Adipocyte (in vitro differentiated cells): ENCODE measurements around the gene ADIPOR1.
"Not testable (repeated sequence)": the region's sequence is repeated elsewhere in the genome, so short reads cannot be mapped to it uniquely, and the experiment has no call there.

Experiments used
- DNase-seq: peaks from one replicate; pipeline ENCODE4 v3.0.0-alpha.2; 2015; ENCODE audit warnings: low read depth
- H3K27me3 ChIP-seq: replicated peaks from 2 replicates; pipeline ENCODE4 v1.7.0; 2013; ENCODE audit warnings: mild to moderate bottlenecking, low read length, moderate library complexity; ENCODE audit not compliant: control insufficient read depth, insufficient read depth
- H3K36me3 ChIP-seq: 2 replicates; pipeline ENCODE4 v1.7.0; 2013; ENCODE audit warnings: low read length, mild to moderate bottlenecking, moderate library complexity; ENCODE audit not compliant: control insufficient read depth, insufficient read depth, severe bottlenecking
- H3K4me1 ChIP-seq: 2 replicates; pipeline ENCODE4 v1.7.0; 2013; ENCODE audit warnings: mild to moderate bottlenecking, low read length, moderate library complexity; ENCODE audit not compliant: control insufficient read depth, insufficient read depth
- H3K4me3 ChIP-seq: 2 replicates; pipeline ENCODE4 v1.7.0; 2013; ENCODE audit warnings: mild to moderate bottlenecking, low read length, moderate library complexity
- H3K9ac ChIP-seq: 2 replicates; pipeline ENCODE4 v1.7.0; 2013; ENCODE audit warnings: mild to moderate bottlenecking, low read length, moderate library complexity
- H3K9me3 ChIP-seq: 2 replicates; pipeline ENCODE4 v1.7.0; 2013; ENCODE audit warnings: mild to moderate bottlenecking, low read length, moderate library complexity; ENCODE audit not compliant: control insufficient read depth

ADIPOR1 gene

DNA sequence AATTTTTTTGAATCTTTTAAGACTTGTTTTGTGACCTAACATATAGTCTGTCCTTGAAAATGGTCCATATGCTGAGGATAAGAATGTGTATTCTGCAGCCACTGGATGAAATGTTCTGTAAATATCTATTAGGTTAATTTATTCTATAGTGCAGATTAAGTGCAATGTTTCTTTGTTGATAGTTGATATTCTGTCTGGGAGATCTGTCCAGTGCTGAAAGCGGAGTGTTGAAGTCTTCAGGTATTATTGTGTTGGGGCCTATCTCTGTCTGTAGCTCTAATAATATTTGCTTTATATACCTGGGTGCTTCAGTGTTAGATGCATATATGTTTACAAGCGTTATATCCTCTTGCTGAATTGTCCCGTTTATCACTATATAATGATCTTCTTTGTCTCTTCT, 23.4 kb downstream of the ADIPOR1 start:
- no peak for DNase-seq
- peaks cover 5% of the 10 kb centered on the region for H3K9me3 ChIP-seq
- H3K4me1 ChIP-seq, result no peaks in the 10 kb centered on the region
- peaks cover 7% of the 10 kb centered on the region for H3K36me3 ChIP-seq
- no peak overlapping the region for H3K9ac ChIP-seq
- no peaks in the 10 kb centered on the region for H3K27me3 ChIP-seq
- no peak overlapping the region for H3K4me3 ChIP-seq

DNA sequence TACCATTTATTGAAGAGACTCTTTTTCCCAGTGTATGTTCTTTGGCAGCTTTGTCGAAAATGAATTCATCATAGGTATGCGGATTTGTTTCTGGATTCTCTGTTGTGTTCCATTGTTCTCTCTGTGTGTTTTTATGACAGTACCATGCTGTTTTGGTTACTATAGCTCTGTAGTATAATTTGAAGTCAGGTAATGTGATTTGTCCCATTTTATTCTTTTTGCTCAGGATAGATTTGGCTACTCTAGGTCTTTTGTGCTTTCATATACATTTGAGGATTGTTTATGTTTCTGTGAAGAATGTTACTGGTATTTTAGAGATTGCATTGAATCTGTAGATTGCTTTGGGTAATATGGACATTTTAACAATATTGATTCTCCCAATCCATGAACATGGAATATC, 25.6 kb downstream of the ADIPOR1 start:
- H3K9ac ChIP-seq, result no peak overlapping the region
- H3K36me3 ChIP-seq, result no peaks in the 10 kb centered on the region
- no peak for DNase-seq
- H3K27me3 ChIP-seq, result no peaks in the 10 kb centered on the region
- H3K9me3 ChIP-seq, result peaks cover 5% of the 10 kb centered on the region
- H3K4me1 ChIP-seq, result no peaks in the 10 kb centered on the region
- no peak overlapping the region for H3K4me3 ChIP-seq

DNA sequence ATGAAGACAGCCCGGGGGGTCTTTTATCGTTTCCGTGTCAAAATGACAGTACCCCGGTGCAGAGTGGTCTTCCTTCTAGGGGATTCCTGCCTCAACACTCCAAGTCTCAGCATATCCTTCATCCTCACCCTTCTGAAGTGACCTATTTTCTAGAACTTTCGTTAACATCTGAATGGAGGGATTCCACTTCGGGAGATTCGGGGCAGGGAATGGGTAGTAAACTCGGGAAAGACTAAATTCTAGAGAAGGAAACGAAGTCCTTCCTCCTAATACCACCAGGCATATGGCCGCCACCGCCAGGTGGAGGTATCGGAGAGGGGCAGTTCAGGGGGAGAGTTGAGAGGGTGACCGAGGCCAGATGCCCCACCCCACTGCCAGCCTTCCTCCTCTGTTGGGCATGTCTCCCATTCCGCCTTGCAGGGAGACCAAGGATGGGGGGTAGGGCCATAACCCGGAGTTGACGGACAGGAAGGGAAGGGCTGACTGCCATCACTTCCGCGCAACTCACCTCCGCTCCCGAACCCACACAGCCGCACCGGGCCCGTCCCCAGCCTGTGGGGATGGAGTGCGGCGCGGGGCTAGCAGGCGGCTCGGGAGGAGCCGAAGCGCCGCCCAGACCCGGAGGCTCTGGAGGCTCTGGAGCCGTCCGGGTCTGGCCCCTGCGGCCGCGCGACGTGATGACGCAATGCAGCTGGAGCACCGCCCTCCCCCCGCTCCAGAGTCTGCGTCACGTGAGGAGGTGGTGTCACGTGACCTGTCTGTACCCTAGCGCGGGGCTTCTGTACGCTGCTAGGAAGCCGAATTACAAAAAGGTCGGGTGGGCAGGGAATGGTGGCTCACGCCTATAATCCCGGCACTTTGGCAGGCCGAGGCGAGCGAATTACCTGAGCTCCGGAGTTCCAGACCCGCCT, 31.3 kb downstream of the ADIPOR1 start, which contains the start of gene KLHL12:
Gene KLHL12, minus strand, starts transcription at position 654 of the 911 bp plus-strand sequence. CDS start 2,072 bp downstream, outside the sequence.
- H3K4me3 ChIP-seq, result peak within 1 kb of the TSS; percentile 100
- H3K36me3 ChIP-seq, result peaks cover 14% of the 10 kb centered on the region
- H3K4me1 ChIP-seq, result peaks cover 6% of the 10 kb centered on the region
- DNase-seq, result peak; percentile 99
- H3K9me3 ChIP-seq, result no peaks in the 10 kb centered on the region
- H3K9ac ChIP-seq, result peak within 1 kb of the TSS; percentile 97
- no peaks in the 10 kb centered on the region for H3K27me3 ChIP-seq

DNA sequence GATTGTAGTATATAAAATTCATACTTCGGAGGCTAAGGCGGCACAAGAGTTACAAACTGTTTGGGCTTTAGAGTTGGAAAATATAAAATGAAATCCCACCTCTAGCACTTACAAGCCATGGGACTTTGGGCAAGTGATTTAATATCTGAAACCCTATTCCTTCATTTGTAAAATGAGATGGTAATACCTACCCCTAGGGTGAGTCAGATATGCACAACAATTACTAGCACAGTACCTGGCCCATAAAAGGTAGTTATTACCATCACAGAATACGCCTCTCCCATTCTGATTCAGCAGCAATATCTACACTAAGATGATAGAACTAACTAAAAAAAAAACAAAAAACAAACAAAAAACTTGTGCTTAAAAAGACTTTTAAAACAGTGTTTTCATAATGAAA, 34.6 kb downstream of the ADIPOR1 start:
- no peak overlapping the region for H3K4me3 ChIP-seq
- no peak for DNase-seq
- no peak overlapping the region for H3K9ac ChIP-seq
- peaks cover 6% of the 10 kb centered on the region for H3K4me1 ChIP-seq
- H3K27me3 ChIP-seq, result no peaks in the 10 kb centered on the region
- H3K36me3 ChIP-seq, result peaks cover 27% of the 10 kb centered on the region
- H3K9me3 ChIP-seq, result no peaks in the 10 kb centered on the region

DNA sequence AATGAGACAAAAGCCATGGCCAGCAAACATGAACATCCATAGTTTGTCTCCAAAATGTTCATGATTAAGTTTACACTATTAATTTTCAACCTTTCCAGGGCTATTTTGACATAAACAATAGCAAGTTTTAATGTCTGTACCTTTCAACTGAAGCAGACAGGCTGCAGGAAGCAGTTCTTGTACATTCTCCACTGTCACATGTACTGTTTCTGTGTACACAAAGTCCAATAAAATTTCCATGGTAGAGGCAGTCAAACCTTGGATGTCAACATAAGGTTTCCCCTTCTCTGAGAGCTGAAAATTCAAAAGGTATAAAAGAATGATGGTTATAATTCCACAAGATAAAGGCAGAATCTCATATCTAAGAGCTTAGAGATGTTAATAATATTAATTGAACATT, 38.5 kb downstream of the ADIPOR1 start:
- peaks cover 62% of the 10 kb centered on the region for H3K36me3 ChIP-seq
- no peak for DNase-seq
- no peaks in the 10 kb centered on the region for H3K4me1 ChIP-seq
- H3K9me3 ChIP-seq, result no peaks in the 10 kb centered on the region
- H3K4me3 ChIP-seq, result no peak overlapping the region
- no peak overlapping the region for H3K9ac ChIP-seq
- no peaks in the 10 kb centered on the region for H3K27me3 ChIP-seq

DNA sequence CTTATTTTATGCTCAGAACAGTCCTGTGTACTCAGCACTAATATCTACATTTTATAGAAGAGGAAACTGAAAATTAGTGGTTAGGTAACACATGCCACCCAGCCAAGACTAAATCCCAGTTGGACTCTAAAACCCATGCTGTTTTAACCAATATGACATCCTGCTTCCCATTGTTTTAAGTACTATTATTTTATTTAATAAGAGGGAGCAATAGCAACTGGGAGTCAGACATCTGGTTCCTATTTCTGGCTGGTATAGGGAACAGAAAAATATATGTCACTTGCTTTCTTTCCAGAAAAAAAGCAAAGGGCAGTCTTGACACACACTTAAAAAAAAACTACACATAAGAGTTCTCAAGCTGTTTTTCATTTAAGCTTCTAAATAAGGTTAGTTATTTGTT, 43.0 kb downstream of the ADIPOR1 start:
- DNase-seq, result peak; percentile 4
- Histone ChIP-seq H3K9ac (no peak overlapping the region), H3K27me3 (no peaks in the 10 kb centered on the region), H3K4me3 (no peak overlapping the region), H3K4me1 (peaks cover 3% of the 10 kb centered on the region), H3K36me3 (peaks cover 84% of the 10 kb centered on the region), H3K9me3 (no peaks in the 10 kb centered on the region)

DNA sequence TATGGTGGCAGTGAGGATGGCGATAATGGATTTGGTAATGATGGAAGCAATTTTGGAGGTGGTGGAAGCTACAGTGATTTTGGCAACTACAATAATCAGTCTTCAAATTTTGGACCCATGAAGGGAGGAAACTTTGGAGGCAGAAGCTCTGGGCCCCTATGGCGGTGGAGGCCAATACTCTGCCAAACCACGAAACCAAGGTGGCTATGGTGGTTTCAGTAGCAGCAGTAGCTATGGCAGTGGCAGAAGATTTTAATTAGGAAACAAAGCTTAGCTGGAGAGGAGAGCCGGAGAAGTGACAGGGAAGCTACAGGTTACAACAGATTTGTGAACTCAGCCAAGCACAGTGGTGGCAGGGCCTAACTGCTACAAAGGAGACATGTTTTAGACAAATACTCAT, 45.6 kb downstream of the ADIPOR1 start:
- H3K9ac ChIP-seq, DNase-seq, H3K27me3 ChIP-seq, H3K4me1 ChIP-seq, H3K9me3 ChIP-seq, H3K4me3 ChIP-seq: not testable (repeated sequence)
- peaks cover 87% of the 10 kb centered on the region for H3K36me3 ChIP-seq

DNA sequence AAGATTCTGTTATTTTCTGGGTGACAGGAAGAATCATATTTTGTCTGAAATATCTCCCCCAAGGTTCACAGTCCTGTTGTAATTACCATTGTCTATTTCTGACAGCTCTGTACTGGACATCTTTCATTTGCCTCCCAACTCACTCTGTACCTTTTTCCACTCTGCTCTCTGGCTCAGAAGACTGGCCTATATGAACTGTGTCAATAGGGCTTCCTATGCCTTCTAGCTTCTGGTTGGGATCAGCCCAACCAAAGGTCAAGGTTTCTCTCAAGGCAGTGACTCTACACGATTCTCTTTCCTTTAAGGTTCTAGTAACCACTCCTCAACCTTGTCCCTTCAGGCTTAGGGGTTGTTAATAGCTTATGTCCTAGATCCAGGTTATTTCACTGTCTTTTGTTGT, 48.6 kb downstream of the ADIPOR1 start:
- Histone ChIP-seq H3K4me3 (no peak overlapping the region), H3K4me1 (peaks cover 3% of the 10 kb centered on the region), H3K9me3 (no peaks in the 10 kb centered on the region), H3K27me3 (no peaks in the 10 kb centered on the region), H3K36me3 (peaks cover 76% of the 10 kb centered on the region), H3K9ac (no peak overlapping the region)
- no peak for DNase-seq

DNA sequence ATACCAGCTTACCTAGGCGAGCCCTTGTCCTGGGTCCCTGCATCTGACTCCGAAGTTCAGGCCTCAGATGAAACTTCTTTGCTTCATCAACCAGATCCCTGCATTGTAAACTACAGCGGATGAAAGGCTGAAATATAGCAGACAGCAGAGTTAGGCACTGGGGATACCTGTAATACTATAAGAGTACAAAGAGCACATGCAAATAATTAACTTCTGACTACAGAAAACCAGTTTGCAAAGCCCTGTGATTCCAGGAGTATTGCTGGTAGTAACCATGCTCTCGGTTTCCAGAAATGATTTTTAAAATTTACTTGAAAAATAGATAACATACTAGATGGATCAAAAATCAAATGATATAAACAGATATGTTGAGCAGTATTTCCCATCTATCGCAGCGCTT, 49.1 kb downstream of the ADIPOR1 start:
- Histone ChIP-seq H3K27me3 (no peaks in the 10 kb centered on the region), H3K9ac (no peak overlapping the region), H3K9me3 (no peaks in the 10 kb centered on the region), H3K4me1 (peaks cover 3% of the 10 kb centered on the region), H3K36me3 (peaks cover 75% of the 10 kb centered on the region), H3K4me3 (no peak overlapping the region)
- no peak for DNase-seq

DNA sequence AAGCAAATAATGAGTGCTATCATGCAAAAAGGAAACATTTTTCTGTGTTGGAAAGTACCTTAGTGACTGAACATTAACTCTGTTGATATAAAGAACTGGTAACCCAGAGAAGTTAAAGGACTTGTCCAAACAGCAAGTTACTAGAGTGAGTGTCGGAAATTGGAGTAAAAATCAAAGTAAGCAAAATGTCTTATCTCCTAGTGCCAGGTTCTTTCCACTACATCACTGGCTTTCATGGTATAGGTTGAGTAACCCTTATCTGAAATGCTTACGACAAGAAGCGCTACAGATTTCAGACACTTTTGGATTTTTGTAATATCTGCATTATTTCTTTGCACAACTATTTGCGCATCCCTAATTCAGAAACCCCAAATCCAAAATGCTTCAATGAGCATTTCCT, 52.8 kb downstream of the ADIPOR1 start:
- H3K36me3 ChIP-seq, result peaks cover 61% of the 10 kb centered on the region
- H3K4me3 ChIP-seq, result no peak overlapping the region
- no peak for DNase-seq
- no peak overlapping the region for H3K9ac ChIP-seq
- no peaks in the 10 kb centered on the region for H3K9me3 ChIP-seq
- no peaks in the 10 kb centered on the region for H3K4me1 ChIP-seq
- no peaks in the 10 kb centered on the region for H3K27me3 ChIP-seq

DNA sequence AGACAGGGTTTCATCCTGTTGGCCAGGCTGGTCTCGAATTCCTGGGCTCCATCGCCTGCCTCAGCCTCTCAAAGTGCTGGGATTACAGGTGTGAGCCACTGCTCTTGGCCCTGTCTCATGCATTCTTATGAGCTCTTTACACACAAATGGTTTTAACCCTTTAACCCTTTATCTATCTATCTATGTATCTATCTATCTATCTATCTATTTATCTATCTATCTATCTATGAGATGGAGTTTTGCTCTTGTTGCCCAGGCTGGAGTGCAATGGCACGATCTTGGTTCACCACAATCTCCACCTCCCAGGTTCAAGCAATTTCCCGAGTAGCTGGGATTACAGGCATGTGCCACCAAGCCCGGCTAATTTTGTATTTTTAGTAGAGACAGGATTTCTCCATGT, 54.3 kb downstream of the ADIPOR1 start:
- H3K9ac ChIP-seq, DNase-seq, H3K27me3 ChIP-seq, H3K4me3 ChIP-seq, H3K4me1 ChIP-seq, H3K9me3 ChIP-seq: not testable (repeated sequence)
- peaks cover 60% of the 10 kb centered on the region for H3K36me3 ChIP-seq
